SU-DHL-6 (cell line): Measurements from ENCODE around the gene IZUMO4.

Experiments
- EZH2phosphoT487 ChIP-seq: fragments of 200-600 bp; sonication (generic), shearing (Covaris generic); conservative IDR thresholded peaks from 2 replicates; pipeline ENCODE4 v1.6.1; 2018; ENCODE audit warnings: mild to moderate bottlenecking, antibody characterized with exemption, low read length, moderate library complexity, mixed read lengths
- TF ChIP-seq, protein P1 (sequence below): fragments of 200-600 bp; sonication (generic); IDR thresholded peaks from one replicate; pipeline ENCODE4 v1.5.1; 2017; ENCODE audit warnings: antibody characterized with exemption, mild to moderate bottlenecking, low read length, moderate library complexity; ENCODE audit not compliant: insufficient read depth, poor library complexity, severe bottlenecking

DNA sequence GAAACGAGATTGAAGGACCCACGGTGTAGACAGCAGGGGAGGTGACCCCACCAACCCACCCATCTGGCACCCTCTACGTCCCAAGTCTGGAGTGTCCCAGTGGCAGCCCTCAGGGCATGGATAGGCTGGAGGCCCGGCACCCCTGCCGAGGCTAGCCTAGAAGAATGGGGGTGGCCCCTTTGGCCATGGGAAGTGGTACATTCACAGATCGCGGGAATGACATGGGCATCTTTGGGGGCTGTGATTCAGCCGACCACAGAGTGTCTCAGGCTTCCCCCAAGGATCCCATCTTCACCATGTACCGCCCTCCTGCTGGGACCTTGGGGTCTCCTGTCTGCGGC, 34.4 kb upstream of the IZUMO4 start:
- TF ChIP-seq, protein P1, sequence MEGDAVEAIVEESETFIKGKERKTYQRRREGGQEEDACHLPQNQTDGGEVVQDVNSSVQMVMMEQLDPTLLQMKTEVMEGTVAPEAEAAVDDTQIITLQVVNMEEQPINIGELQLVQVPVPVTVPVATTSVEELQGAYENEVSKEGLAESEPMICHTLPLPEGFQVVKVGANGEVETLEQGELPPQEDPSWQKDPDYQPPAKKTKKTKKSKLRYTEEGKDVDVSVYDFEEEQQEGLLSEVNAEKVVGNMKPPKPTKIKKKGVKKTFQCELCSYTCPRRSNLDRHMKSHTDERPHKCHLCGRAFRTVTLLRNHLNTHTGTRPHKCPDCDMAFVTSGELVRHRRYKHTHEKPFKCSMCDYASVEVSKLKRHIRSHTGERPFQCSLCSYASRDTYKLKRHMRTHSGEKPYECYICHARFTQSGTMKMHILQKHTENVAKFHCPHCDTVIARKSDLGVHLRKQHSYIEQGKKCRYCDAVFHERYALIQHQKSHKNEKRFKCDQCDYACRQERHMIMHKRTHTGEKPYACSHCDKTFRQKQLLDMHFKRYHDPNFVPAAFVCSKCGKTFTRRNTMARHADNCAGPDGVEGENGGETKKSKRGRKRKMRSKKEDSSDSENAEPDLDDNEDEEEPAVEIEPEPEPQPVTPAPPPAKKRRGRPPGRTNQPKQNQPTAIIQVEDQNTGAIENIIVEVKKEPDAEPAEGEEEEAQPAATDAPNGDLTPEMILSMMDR, result no peak
- no peak for TF ChIP-seq EZH2phosphoT487
